ENCODE measurements around the gene TMEM17.

The TMEM17 gene

GRCh38 chr2:62462211-62462610 lies 43.8 kb downstream of the TMEM17 start:
- H3K4me3 ChIP-seq (replicated peaks; ENCODE audit: low read depth, low read length): no peak overlapping the region
- TF ChIP-seq CTCF (IDR thresholded peaks at IDR 0.05; ENCODE audit: low read depth, low read length, missing control alignments): no peak
- no peak for DNase-seq (ENCODE audit: extremely low read depth, low read depth)

- no peak for DNase-seq (ENCODE audit: extremely low read depth, low read depth)
- H3K4me3 ChIP-seq (replicated peaks; ENCODE audit: low read depth, low read length): no peak overlapping the region
- no peak for TF ChIP-seq CTCF (IDR thresholded peaks at IDR 0.05; ENCODE audit: low read depth, low read length, missing control alignments)
Measured at GRCh38 chr2:62461707-62462106, 44.3 kb downstream of the TMEM17 start.

- TF ChIP-seq CTCF (IDR thresholded peaks at IDR 0.05; ENCODE audit: low read depth, low read length, missing control alignments): no peak
- no peak for DNase-seq (ENCODE audit: extremely low read depth, low read depth)
- no peak overlapping the region for H3K4me3 ChIP-seq (replicated peaks; ENCODE audit: low read depth, low read length)
Measured at GRCh38 chr2:62461017-62461553, 44.9 kb downstream of the TMEM17 start.

- DNase-seq (ENCODE audit: extremely low read depth, low read depth): no peak
- TF ChIP-seq CTCF (IDR thresholded peaks at IDR 0.05; ENCODE audit: low read depth, low read length, missing control alignments): no peak
- H3K4me3 ChIP-seq (replicated peaks; ENCODE audit: low read depth, low read length): no peak overlapping the region
Measured at GRCh38 chr2:62460175-62460574, 45.8 kb downstream of the TMEM17 start.

GRCh38 chr2:62459672-62460071 lies 46.3 kb downstream of the TMEM17 start:
- no peak for TF ChIP-seq CTCF (IDR thresholded peaks at IDR 0.05; ENCODE audit: low read depth, low read length, missing control alignments)
- no peak for DNase-seq (ENCODE audit: extremely low read depth, low read depth)
- H3K4me3 ChIP-seq (replicated peaks; ENCODE audit: low read depth, low read length): no peak overlapping the region

GRCh38 chr2:62459106-62459505 lies 46.9 kb downstream of the TMEM17 start:
- no peak for DNase-seq (ENCODE audit: extremely low read depth, low read depth)
- TF ChIP-seq CTCF (IDR thresholded peaks at IDR 0.05; ENCODE audit: low read depth, low read length, missing control alignments): no peak
- H3K4me3 ChIP-seq (replicated peaks; ENCODE audit: low read depth, low read length): no peak overlapping the region

- TF ChIP-seq CTCF (IDR thresholded peaks at IDR 0.05; ENCODE audit: low read depth, low read length, missing control alignments): no peak
- no peak overlapping the region for H3K4me3 ChIP-seq (replicated peaks; ENCODE audit: low read depth, low read length)
- DNase-seq (ENCODE audit: extremely low read depth, low read depth): no peak
Measured at GRCh38 chr2:62458671-62459081, 47.3 kb downstream of the TMEM17 start.

Data from HFF-Myc (cell line).